H9 (cell line): Measurements from ENCODE around the gene NEK11. TPM values are rescaled to one million over a fixed set of nuclear protein-coding genes. Genes with fewer than 3 reads are reported as not detected.

Experiments used
- DNase-seq: peaks from one replicate; pipeline ENCODE4 v3.0.0-alpha.2; 2017
- H2AFZ ChIP-seq: one replicate; pipeline ENCODE4 v1.6.1; 2013; ENCODE audit warnings: mild to moderate bottlenecking, low read length, control low read depth, moderate library complexity
- H2AK5ac ChIP-seq: 2 replicates; pipeline ENCODE4 v1.6.1; 2013; ENCODE audit warnings: low read length, control low read depth, mixed read lengths; ENCODE audit not compliant: insufficient read length
- H2BK120ac ChIP-seq: one replicate; pipeline ENCODE4 v1.6.1; 2013; ENCODE audit warnings: low read depth, mild to moderate bottlenecking, low read length, control low read depth, inconsistent platforms; ENCODE audit not compliant: poor library complexity, severe bottlenecking
- H2BK12ac ChIP-seq: 2 replicates; pipeline ENCODE4 v1.6.1; 2013; ENCODE audit warnings: low read length, control low read depth, mixed read lengths, low read depth; ENCODE audit not compliant: insufficient read length
- H2BK15ac ChIP-seq: 2 replicates; pipeline ENCODE4 v1.6.1; 2013; ENCODE audit warnings: low read depth, low read length, control low read depth
- H2BK20ac ChIP-seq: one replicate; pipeline ENCODE4 v1.6.1; 2013; ENCODE audit warnings: low read depth, mild to moderate bottlenecking, low read length, control low read depth, inconsistent platforms; ENCODE audit not compliant: poor library complexity, severe bottlenecking
- H2BK5ac ChIP-seq: 2 replicates; pipeline ENCODE4 v1.6.1; 2013; ENCODE audit warnings: low read length, control low read depth, mixed read lengths; ENCODE audit not compliant: insufficient read length
- H3K14ac ChIP-seq: 2 replicates; pipeline ENCODE4 v1.6.1; 2013; ENCODE audit warnings: low read length, control low read depth; ENCODE audit not compliant: insufficient read depth
- H3K18ac ChIP-seq: 2 replicates; pipeline ENCODE4 v1.6.1; 2013; ENCODE audit warnings: low read depth, mild to moderate bottlenecking, mixed read lengths, low read length, control low read depth; ENCODE audit not compliant: insufficient read length
- H3K23ac ChIP-seq: 2 replicates; pipeline ENCODE4 v1.6.1; 2013; ENCODE audit warnings: low read length, control low read depth, mixed read lengths, low read depth; ENCODE audit not compliant: insufficient read length
- H3K23me2 ChIP-seq: 2 replicates; pipeline ENCODE4 v1.6.1; 2013; ENCODE audit warnings: low read depth, mild to moderate bottlenecking, mixed read lengths, low read length, control low read depth; ENCODE audit not compliant: insufficient read length, poor library complexity, severe bottlenecking
- H3K27ac ChIP-seq: 2 replicates; pipeline ENCODE4 v1.5.1; 2013; ENCODE audit warnings: low read length, control low read depth, mixed read lengths, low read depth; ENCODE audit not compliant: insufficient read length
- H3K27me3 ChIP-seq: 2 replicates; pipeline ENCODE4 v1.6.1; 2013; ENCODE audit warnings: low read length, control low read depth, inconsistent platforms; ENCODE audit not compliant: insufficient read depth
- H3K4ac ChIP-seq: 2 replicates; pipeline ENCODE4 v1.6.1; 2013; ENCODE audit warnings: low read depth, mild to moderate bottlenecking, control low read depth, inconsistent platforms, low read length, moderate library complexity
- H3K4me1 ChIP-seq: 2 replicates; pipeline ENCODE4 v1.6.1; 2013; ENCODE audit warnings: low read length, control low read depth, inconsistent platforms; ENCODE audit not compliant: insufficient read depth
- H3K4me2 ChIP-seq: 2 replicates; pipeline ENCODE4 v1.6.1; 2013; ENCODE audit warnings: low read length, control low read depth, mixed read lengths; ENCODE audit not compliant: insufficient read length, insufficient read depth
- H3K56ac ChIP-seq: 2 replicates; pipeline ENCODE4 v1.6.1; 2013; ENCODE audit warnings: low read depth, mild to moderate bottlenecking, mixed read lengths, low read length, control low read depth; ENCODE audit not compliant: insufficient read length
- H3K79me1 ChIP-seq: 2 replicates; pipeline ENCODE4 v1.6.1; 2013; ENCODE audit warnings: low read depth, mild to moderate bottlenecking, moderate library complexity, low read length, control low read depth, inconsistent platforms; ENCODE audit not compliant: insufficient read depth, poor library complexity, severe bottlenecking
- H3K79me2 ChIP-seq: 2 replicates; pipeline ENCODE4 v1.6.1; 2013; ENCODE audit warnings: low read length, control low read depth, inconsistent platforms; ENCODE audit not compliant: insufficient read depth
- H3K9ac ChIP-seq: 2 replicates; pipeline ENCODE4 v1.6.1; 2013; ENCODE audit warnings: low read length, control low read depth, mixed read lengths; ENCODE audit not compliant: insufficient read length; ENCODE audit errors: extremely low read depth
- H3K9me3 ChIP-seq: one replicate; pipeline ENCODE4 v1.6.1; 2013; ENCODE audit warnings: low read depth, low read length, inconsistent platforms; ENCODE audit not compliant: control insufficient read depth
- H3T11ph ChIP-seq: one replicate; pipeline ENCODE4 v1.6.1; 2013; ENCODE audit warnings: mild to moderate bottlenecking, low read length, control low read depth, inconsistent platforms
- H4K20me1 ChIP-seq: one replicate; pipeline ENCODE4 v1.6.1; 2013; ENCODE audit not compliant: control insufficient read depth, insufficient read length, insufficient read depth
- H4K5ac ChIP-seq: 2 replicates; pipeline ENCODE4 v1.6.1; 2013; ENCODE audit warnings: low read depth, mild to moderate bottlenecking, mixed read lengths, low read length, control low read depth; ENCODE audit not compliant: insufficient read length
- H4K8ac ChIP-seq: replicated peaks from 2 replicates; pipeline ENCODE4 v1.6.1; 2013; ENCODE audit warnings: low read length, control low read depth, mixed read lengths, low read depth; ENCODE audit not compliant: insufficient read length
- H4K91ac ChIP-seq: 2 replicates; pipeline ENCODE4 v1.6.1; 2013; ENCODE audit warnings: low read depth, mild to moderate bottlenecking, moderate library complexity, mixed read lengths, low read length, control low read depth; ENCODE audit not compliant: insufficient read length
- H3K27ac Mint-ChIP-seq, 3 experiments: 2 replicates in 2 of 3; 3 replicates in 1 of 3; pipeline ENCODE4 v1.8.0; 2020 to 2021; ENCODE audit warnings: mixed read lengths in 3 of 3, mild to moderate bottlenecking in 1 of 3, moderate library complexity in 1 of 3
- H3K27me3 Mint-ChIP-seq: 2 replicates; pipeline ENCODE4 v1.8.0; 2021; ENCODE audit warnings: low read depth, mild to moderate bottlenecking, moderate library complexity, mixed read lengths
- H3K36me3 Mint-ChIP-seq, 3 experiments: 2 replicates in 2 of 3; 3 replicates in 1 of 3; pipeline ENCODE4 v1.8.0; 2020 to 2021; ENCODE audit warnings: low read depth in 3 of 3, mixed read lengths in 3 of 3; ENCODE audit not compliant: insufficient read depth in 1 of 3
- H3K4me1 Mint-ChIP-seq, 2 experiments: 2 replicates each; pipeline ENCODE4 v1.8.0; 2020; ENCODE audit warnings: mixed read lengths in 2 of 2
- H3K4me3 Mint-ChIP-seq, 2 experiments: 2 replicates in 1 of 2; 3 replicates in 1 of 2; pipeline ENCODE4 v1.8.0; 2020 to 2021; ENCODE audit warnings: mild to moderate bottlenecking in 2 of 2, mixed read lengths in 2 of 2, moderate library complexity in 1 of 2
- H3K9me3 Mint-ChIP-seq, 2 experiments: 2 replicates in 1 of 2; 3 replicates in 1 of 2; pipeline ENCODE4 v1.8.0; 2020; ENCODE audit warnings: mild to moderate bottlenecking in 2 of 2, mixed read lengths in 2 of 2, moderate library complexity in 1 of 2
- whole genome bisulfite sequencing: extraction: QIAGEN DNeasy Blood & Tissue Kit; methylation state at CpG from one replicate; pipeline ENCODE4 v1.1.7; 2013; ENCODE audit warnings: missing lambda C conversion rate, low lambda C conversion rate, mixed read lengths; ENCODE audit not compliant: insufficient read length; ENCODE audit errors: extremely low coverage; 5-methylcytosine and 5-hydroxymethylcytosine counted together
- total RNA-seq: library from RNA; stranded (reverse); gene quantifications from 2 replicates; pipeline ENCODE4 v1.2.1, GENCODE V29; 2021
- TF ChIP-seq, protein P1 (sequence below): fragments of 200-600 bp; sonication (generic); conservative IDR thresholded peaks from 3 replicates; pipeline ENCODE4 v1.8.0; 2021; ENCODE audit warnings: antibody characterized with exemption, mild to moderate bottlenecking

Gene NEK11
- total RNA-seq, 1 experiment from 2014 or later = 2.5 TPM

DNA sequence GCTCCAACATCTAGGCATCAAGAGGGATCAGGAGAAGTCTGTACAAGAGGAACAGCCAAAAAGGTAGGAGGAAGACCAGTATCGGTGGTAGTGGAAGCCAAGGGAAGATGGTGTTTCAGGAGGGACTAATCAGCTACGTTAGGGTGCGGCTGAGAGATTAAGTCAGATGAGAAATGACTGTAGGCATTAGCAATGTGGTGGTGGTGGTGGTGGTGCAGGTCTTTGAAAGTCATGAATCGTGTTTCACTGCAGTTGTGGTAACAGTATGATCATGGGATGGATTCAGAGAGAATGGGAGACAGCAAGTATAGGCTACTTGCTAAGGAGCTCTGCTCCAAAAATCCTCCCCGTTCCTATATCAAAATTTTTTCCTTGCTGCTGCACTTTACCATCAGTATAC is 35.6 kb upstream of the NEK11 start:
- no peak overlapping the region for H3K9ac ChIP-seq
- no peak overlapping the region for H3K14ac ChIP-seq
- peaks cover 2 to 4% of the 10 kb centered on the region in 2 experiments; a peak in 2 of 4 replicates for H3K4me1 Mint-ChIP-seq
- no peak overlapping the region for H3K56ac ChIP-seq
- H2AFZ ChIP-seq = no peak overlapping the region
- H2BK5ac ChIP-seq = no peak overlapping the region
- no peak overlapping the region for H4K5ac ChIP-seq
- no peak overlapping the region for H3K4me3 Mint-ChIP-seq
- H3K27ac ChIP-seq = peak overlapping the region; percentile 7
- H3K4me2 ChIP-seq = no peak overlapping the region
- H2AK5ac ChIP-seq = no peak overlapping the region
- H3K9me3 ChIP-seq = no peaks in the 10 kb centered on the region
- H3K4ac ChIP-seq = no peak overlapping the region
- H4K91ac ChIP-seq = no peak overlapping the region
- peak overlapping the region in 2 of 3 experiments; percentile 16 to 81; a peak in 4 of 7 replicates for H3K27ac Mint-ChIP-seq
- H3K27me3 Mint-ChIP-seq = no peaks in the 10 kb centered on the region
- H2BK20ac ChIP-seq = no peak overlapping the region
- H3K23ac ChIP-seq = no peak overlapping the region
- no peaks in the 10 kb centered on the region for H3K79me1 ChIP-seq
- no peak for DNase-seq
- no peaks in the 10 kb centered on the region for H3K23me2 ChIP-seq
- no peak overlapping the region for H4K8ac ChIP-seq
- TF ChIP-seq, protein P1, sequence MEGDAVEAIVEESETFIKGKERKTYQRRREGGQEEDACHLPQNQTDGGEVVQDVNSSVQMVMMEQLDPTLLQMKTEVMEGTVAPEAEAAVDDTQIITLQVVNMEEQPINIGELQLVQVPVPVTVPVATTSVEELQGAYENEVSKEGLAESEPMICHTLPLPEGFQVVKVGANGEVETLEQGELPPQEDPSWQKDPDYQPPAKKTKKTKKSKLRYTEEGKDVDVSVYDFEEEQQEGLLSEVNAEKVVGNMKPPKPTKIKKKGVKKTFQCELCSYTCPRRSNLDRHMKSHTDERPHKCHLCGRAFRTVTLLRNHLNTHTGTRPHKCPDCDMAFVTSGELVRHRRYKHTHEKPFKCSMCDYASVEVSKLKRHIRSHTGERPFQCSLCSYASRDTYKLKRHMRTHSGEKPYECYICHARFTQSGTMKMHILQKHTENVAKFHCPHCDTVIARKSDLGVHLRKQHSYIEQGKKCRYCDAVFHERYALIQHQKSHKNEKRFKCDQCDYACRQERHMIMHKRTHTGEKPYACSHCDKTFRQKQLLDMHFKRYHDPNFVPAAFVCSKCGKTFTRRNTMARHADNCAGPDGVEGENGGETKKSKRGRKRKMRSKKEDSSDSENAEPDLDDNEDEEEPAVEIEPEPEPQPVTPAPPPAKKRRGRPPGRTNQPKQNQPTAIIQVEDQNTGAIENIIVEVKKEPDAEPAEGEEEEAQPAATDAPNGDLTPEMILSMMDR = no peak
- no peak overlapping the region for H2BK120ac ChIP-seq
- H2BK15ac ChIP-seq = no peak overlapping the region
- WGBS = no CpG with 5 or more reads among the region's 5 CpGs
- H3K9me3 Mint-ChIP-seq = no peaks in the 10 kb centered on the region
- no peaks in the 10 kb centered on the region for H4K20me1 ChIP-seq
- H3K36me3 Mint-ChIP-seq = peaks cover 7 to 23% (median 14%) of the 10 kb centered on the region in 3 experiments; a peak in 6 of 7 replicates
- H3K18ac ChIP-seq = no peak overlapping the region
- no peak overlapping the region for H3T11ph ChIP-seq
- H3K27me3 ChIP-seq = no peaks in the 10 kb centered on the region
- no peak overlapping the region for H2BK12ac ChIP-seq
- no peaks in the 10 kb centered on the region for H3K4me1 ChIP-seq
- H3K79me2 ChIP-seq = no peaks in the 10 kb centered on the region
